ENCODE measurements around the gene ZBTB45. TPM values are rescaled to one million over a fixed set of nuclear protein-coding genes. Genes with fewer than 3 reads are reported as not detected.
A peak's percentile ranks its signal among the peaks of the same experiment; 100 is the strongest.

The ZBTB45 gene
- total and polyA plus RNA-seq, 9 of the 15 experiments (the other 6 are each of a cell fraction or from before 2014, with no cell fraction given): 0.08 to 16.1 (median 1.8) TPM

DNA sequence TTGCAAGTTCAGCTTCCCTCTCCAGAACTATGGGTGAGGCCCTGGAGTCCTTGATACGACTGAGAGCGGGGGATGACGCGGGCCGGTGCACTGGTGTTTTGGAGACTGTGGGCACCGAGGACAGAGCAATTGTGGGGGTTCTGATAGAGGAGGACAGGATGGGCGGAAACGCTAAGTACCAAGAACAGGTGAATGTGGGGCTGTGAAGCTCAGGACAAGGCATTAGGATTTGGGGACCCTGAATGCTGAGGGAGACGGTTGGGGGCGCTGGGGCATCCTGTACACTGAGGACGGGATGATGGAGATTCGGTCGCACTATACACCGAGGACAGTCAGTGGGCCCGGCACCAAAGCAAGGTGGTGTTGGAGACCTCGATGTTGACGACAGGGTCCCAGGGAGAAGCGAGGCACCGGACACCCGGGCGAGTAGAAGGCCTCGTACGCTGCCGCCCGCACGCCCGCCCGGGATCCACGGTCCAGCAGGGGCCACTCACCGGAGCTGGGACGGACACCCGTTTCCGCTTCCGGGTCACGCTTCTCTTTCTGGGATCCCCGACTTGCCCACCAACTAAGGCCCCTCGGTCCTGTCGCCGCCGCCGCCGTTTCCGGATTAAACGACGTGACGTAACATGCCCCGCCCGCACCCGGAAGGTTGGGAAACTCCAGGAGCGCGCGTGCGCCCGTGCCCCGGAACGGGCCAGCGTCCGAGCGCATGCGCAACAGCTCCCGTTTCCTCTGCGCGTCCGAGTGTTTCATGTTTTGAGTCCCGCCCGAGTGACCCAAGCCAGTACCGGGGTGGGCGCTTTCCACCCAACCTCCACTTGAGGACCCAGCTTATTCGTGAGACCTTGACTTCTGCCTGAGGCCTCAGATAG lies 35.1 kb upstream of the ZBTB45 start, which contains the start of gene CHMP2A (continued):
- TF ChIP-seq, protein P1, sequence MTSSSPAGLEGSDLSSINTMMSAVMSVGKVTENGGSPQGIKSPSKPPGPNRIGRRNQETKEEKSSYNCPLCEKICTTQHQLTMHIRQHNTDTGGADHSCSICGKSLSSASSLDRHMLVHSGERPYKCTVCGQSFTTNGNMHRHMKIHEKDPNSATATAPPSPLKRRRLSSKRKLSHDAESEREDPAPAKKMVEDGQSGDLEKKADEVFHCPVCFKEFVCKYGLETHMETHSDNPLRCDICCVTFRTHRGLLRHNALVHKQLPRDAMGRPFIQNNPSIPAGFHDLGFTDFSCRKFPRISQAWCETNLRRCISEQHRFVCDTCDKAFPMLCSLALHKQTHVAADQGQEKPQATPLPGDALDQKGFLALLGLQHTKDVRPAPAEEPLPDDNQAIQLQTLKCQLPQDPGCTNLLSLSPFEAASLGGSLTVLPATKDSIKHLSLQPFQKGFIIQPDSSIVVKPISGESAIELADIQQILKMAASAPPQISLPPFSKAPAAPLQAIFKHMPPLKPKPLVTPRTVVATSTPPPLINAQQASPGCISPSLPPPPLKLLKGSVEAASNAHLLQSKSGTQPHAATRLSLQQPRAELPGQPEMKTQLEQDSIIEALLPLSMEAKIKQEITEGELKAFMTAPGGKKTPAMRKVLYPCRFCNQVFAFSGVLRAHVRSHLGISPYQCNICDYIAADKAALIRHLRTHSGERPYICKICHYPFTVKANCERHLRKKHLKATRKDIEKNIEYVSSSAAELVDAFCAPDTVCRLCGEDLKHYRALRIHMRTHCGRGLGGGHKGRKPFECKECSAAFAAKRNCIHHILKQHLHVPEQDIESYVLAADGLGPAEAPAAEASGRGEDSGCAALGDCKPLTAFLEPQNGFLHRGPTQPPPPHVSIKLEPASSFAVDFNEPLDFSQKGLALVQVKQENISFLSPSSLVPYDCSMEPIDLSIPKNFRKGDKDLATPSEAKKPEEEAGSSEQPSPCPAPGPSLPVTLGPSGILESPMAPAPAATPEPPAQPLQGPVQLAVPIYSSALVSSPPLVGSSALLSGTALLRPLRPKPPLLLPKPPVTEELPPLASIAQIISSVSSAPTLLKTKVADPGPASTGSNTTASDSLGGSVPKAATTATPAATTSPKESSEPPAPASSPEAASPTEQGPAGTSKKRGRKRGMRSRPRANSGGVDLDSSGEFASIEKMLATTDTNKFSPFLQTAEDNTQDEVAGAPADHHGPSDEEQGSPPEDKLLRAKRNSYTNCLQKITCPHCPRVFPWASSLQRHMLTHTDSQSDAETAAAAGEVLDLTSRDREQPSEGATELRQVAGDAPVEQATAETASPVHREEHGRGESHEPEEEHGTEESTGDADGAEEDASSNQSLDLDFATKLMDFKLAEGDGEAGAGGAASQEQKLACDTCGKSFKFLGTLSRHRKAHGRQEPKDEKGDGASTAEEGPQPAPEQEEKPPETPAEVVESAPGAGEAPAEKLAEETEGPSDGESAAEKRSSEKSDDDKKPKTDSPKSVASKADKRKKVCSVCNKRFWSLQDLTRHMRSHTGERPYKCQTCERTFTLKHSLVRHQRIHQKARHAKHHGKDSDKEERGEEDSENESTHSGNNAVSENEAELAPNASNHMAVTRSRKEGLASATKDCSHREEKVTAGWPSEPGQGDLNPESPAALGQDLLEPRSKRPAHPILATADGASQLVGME (CRISPR knock-in tag; IDR thresholded peaks at IDR 0.05): no peak
- TF ChIP-seq CBFB (CRISPR knock-in tag; IDR thresholded peaks at IDR 0.05) (no peak; the same call in 1 of the 2 replicates), HDGF (IDR thresholded peaks at IDR 0.05) (no peak), CEBPG (CRISPR knock-in tag; IDR thresholded peaks at IDR 0.05) (peak; percentile 95), CEBPG (tag; conservative IDR thresholded peaks at IDR 0.05 in 1 of 2, IDR thresholded peaks at IDR 0.05 in 1 of 2) (peak; percentile 90 to 93), EZH2 (IDR thresholded peaks at IDR 0.05; ENCODE audit: borderline replicate concordance, low read depth, low read length) (no peak), ILK (tag; IDR thresholded peaks at IDR 0.05; ENCODE audit: borderline replicate concordance, low read depth) (no peak), POLR2G (IDR thresholded peaks at IDR 0.05; ENCODE audit: low read depth, low read length) (peak; percentile 94), ZNF785 (CRISPR knock-in tag; IDR thresholded peaks at IDR 0.05) (no peak), NRF1 (conservative IDR thresholded peaks at IDR 0.05 in 1 of 2, IDR thresholded peaks at IDR 0.05 in 1 of 2) (peak; percentile 100), CHD1 (IDR thresholded peaks at IDR 0.05; ENCODE audit: low read length) (peak; percentile 48), ZSCAN32 (CRISPR knock-in tag; IDR thresholded peaks at IDR 0.05) (0 out of 2 replicates have a peak, but pooled peaks have one; percentile 62), ATF1 (CRISPR knock-in tag; IDR thresholded peaks at IDR 0.05) (peak; percentile 59; the same call in 1 of the 2 replicates), ATF1 (tag; IDR thresholded peaks at IDR 0.05) (peak; percentile 95), FOXA1 (IDR thresholded peaks at IDR 0.05; ENCODE audit: borderline replicate concordance) (no peak), DNMT1 (IDR thresholded peaks at IDR 0.05) (no peak; the same call in 1 of the 2 replicates), CBFA2T3 (IDR thresholded peaks at IDR 0.05) (no peak), PHB2 (IDR thresholded peaks at IDR 0.05; ENCODE audit: low read depth) (no peak), TSC22D4 (tag; IDR thresholded peaks at IDR 0.05) (no peak), TEAD4 (IDR thresholded peaks at IDR 0.05; ENCODE audit: low read length) (no peak), TEAD4 (CRISPR knock-in tag; IDR thresholded peaks at IDR 0.05; ENCODE audit: borderline replicate concordance) (no peak), RFX1 (IDR thresholded peaks at IDR 0.05) (no peak), ZNF133 (CRISPR knock-in tag; IDR thresholded peaks at IDR 0.05) (no peak)
- TF ChIP-seq, protein P2, sequence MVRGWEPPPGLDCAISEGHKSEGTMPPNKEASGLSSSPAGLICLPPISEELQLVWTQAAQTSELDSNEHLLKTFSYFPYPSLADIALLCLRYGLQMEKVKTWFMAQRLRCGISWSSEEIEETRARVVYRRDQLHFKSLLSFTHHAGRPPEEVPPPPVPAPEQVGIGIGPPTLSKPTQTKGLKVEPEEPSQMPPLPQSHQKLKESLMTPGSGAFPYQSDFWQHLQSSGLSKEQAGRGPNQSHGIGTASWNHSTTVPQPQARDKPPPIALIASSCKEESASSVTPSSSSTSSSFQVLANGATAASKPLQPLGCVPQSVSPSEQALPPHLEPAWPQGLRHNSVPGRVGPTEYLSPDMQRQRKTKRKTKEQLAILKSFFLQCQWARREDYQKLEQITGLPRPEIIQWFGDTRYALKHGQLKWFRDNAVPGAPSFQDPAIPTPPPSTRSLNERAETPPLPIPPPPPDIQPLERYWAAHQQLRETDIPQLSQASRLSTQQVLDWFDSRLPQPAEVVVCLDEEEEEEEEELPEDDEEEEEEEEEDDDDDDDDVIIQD (CRISPR knock-in tag; IDR thresholded peaks at IDR 0.05): no peak

Measured in K562 (cell line).